PFSK-1 (cell line): ENCODE results near the gene TNFAIP2.

Experiments
- POLR2AphosphoS5 ChIP-seq: IDR thresholded peaks from 2 replicates; pipeline ENCODE4 v1.6.1; 2012; ENCODE audit warnings: low read depth, mild to moderate bottlenecking, control low read depth, low read length, moderate library complexity
- SIN3A ChIP-seq: IDR thresholded peaks from 2 replicates; pipeline ENCODE4 v1.6.1; 2012; ENCODE audit warnings: mild to moderate bottlenecking, low read length, moderate library complexity, borderline replicate concordance; ENCODE audit not compliant: insufficient read depth
- TAF1 ChIP-seq: IDR thresholded peaks from 2 replicates; pipeline ENCODE4 v1.6.1; 2012; ENCODE audit warnings: low read length, control low read depth, borderline replicate concordance; ENCODE audit not compliant: insufficient read depth

DNA sequence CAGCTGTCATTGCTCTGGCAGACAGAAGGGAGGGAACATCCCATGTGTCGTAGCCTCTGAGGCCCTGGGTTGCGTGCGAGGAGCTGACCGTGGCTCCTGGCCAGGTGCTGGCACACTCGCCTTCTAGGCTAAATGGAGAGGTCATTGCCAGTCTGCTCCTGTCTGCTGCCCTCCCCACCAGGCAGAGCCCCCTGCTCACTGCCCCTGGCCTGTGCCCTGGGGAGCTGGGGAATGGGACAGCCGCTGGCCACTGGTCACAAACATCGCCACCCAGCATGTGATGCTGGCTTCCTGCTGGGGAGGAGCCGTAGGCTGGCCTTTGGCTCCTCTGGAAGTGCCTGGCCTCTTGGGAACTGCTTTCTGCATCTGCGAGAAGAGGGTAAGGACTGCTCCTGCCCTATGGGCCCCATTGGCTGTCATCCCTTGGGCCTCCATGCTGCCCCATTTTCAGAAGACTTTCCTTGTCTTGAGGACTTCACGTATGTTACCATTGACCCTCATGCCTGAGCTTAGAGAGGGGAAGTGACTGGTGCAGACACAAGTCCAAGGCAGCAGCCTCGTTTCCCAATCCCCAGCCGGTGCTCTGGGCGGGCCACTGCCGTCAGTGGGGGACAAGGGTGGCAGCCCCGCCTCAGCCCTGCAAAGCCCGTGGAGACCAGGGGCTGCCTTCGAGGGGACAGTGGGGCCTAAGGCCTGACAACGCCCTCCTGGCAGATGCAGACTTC lies 2.0 kb upstream of the TNFAIP2 start:
- TF ChIP-seq SIN3A, result no peak
- TF ChIP-seq TAF1, result no peak
- TF ChIP-seq POLR2AphosphoS5, result no peak
